HG03280 (cell line): Measurements from ENCODE around the gene LCE3D.
"Not testable (repeated sequence)": the region's sequence is repeated elsewhere in the genome, so short reads cannot be mapped to it uniquely, and the experiment has no call there.

Experiments used
- ATAC-seq: cut with Tn5 transposase; IDR thresholded peaks from one replicate; pipeline ENCODE4 v1.9.1; 2021; ENCODE audit warnings: mild to moderate bottlenecking, moderate library complexity; ENCODE audit not compliant: unreplicated experiment

The LCE3D gene, protein sequence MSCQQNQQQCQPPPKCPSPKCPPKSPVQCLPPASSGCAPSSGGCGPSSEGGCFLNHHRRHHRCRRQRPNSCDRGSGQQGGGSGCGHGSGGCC

DNA sequence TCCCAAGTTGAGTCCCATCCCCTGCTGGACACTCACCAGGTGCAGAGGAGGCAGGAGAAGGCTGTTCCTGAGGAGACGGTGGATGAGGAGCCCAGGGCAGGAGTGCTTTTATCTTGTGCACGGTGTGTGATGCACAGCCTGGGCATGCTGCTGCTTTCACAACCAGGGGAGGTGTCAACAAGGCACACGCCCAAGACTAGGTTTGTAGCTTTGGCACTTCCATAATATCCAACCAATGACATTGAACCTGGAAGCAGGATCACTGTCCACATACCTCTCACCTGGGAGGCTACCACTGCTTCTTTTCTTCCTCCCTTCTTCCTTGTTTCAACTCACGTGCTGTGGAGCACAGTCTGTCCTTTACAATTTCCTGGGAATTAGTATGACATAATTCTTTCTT, at the start of gene LCE3D:
Gene LCE3D, minus strand, starts transcription at position 84 of the 400 bp plus-strand sequence. CDS start 580 bp downstream, outside the sequence.
- no peak for ATAC-seq

- no peak for ATAC-seq
Observed at GRCh38 chr1:152626744-152627143, 46.4 kb upstream of the LCE3D start.

- ATAC-seq, result no peak
Observed at GRCh38 chr1:152623203-152623844, 43.0 kb upstream of the LCE3D start.

- no peak for ATAC-seq
Observed at GRCh38 chr1:152622803-152623202, 42.5 kb upstream of the LCE3D start, which contains the start of gene LCE3A. LCE3A (minus strand) TSS chr1:152623103; CDS start chr1:152623103, 0 bp downstream.

GRCh38 chr1:152621993-152622392, 41.7 kb upstream of the LCE3D start:
- no peak for ATAC-seq

DNA sequence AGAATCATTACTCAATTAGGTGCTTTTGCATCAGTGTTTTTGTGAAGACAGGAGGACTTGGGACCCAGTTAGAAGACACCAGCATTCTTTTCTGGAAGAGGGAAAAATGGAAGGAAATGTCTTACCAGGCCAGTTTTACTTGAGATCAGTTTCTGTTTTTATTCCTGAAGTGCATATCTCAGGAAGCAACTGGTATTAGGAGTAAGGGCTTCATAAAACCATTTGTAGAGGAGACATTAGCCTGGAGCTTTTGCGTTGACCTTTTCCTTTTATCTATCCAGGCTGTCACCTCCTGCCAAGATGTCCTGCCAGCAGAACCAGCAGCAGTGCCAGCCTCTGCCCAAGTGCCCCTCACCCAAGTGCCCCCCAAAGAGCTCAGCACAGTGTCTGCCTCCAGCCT, 33.2 kb upstream of the LCE3D start, which contains the start of gene LCE3B:
Gene LCE3B, plus strand, starts transcription at position 301 of the 400 bp plus-strand sequence. Its CDS starts 0 bp downstream, at position 301.
- no peak for ATAC-seq

- ATAC-seq, result no peak
Observed at GRCh38 chr1:152599934-152600333, 19.6 kb upstream of the LCE3D start, which contains the start of gene LCE3C. LCE3C (plus strand) TSS chr1:152600234; CDS start chr1:152600732, 498 bp downstream.

DNA sequence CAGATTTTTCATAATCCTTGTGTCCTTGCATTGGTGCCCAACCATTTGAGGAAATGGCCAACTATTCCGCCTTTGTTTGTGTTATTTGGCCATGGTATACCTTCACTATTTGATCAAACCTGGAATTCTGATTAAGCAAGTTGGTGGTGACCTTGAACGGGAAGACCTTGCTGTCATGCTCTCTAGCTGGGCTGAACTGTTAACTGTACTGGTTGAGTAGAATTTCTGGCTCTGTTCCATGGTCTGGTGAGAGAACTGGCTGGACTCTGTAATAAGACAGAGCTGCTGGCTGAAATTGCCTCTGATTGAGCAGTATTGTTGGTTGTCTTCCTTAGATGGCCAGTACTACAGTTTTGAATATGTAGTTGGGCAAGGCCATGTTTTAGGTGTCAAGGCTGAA, 16.7 kb upstream of the LCE3D start:
- ATAC-seq, result no peak

- no peak for ATAC-seq
Observed at GRCh38 chr1:152585586-152585985, 5.3 kb upstream of the LCE3D start.

DNA sequence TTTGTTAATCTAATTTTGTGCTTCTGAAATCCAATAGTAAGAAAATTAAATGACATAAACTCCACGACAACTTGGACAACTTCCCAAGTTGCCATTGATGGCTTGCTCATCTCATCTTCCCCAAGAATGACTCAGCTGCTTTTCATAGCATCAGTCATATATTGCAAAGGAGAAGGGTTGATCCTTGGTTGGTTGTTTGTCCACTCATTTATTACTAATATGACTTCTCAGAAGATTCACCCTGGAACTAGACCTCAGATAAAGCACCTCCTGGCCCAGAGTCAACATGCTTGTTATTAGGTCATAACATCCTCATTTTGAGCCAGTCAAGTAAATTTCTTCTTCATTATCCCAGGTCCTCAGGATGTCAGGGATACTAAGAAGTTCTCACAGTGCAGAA, 2.3 kb upstream of the LCE3D start:
- no peak for ATAC-seq

DNA sequence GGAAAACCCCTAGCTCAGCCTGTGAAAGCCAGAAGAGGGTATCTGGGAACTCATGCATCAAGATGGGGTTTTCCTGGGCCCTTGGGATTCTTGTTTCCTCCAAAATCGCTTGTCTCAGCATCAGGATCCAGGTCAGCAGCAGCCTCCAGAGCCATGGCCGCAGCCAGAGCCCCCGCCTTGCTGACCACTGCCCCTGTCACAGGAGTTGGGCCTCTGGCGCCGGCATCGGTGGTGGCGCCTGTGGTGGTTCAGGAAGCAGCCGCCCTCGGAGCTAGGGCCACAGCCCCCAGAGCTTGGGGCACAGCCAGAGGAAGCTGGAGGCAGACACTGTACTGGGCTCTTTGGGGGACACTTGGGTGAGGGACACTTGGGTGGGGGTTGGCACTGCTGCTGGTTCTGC, 790 bp downstream of the LCE3D start:
- ATAC-seq, result not testable (repeated sequence)

DNA sequence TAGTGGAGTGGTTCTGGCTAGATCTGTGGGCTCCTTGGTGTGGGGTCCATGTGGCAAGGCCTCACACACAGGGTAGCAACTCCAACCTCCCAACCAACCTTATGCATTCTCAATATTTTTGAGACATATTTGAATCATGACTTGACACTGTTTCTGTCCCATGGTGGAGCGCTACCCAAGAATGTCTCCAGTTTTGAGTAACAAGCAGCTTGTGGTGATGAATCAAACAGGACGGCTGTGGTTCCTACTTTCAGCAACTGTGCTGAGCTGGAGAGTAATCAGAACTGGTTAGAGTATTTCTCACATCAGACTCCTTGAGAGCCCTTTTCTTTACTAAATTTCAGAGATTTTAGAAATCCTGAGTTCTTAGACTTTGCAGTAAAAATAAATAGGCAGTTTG, 3.1 kb downstream of the LCE3D start:
- no peak for ATAC-seq

DNA sequence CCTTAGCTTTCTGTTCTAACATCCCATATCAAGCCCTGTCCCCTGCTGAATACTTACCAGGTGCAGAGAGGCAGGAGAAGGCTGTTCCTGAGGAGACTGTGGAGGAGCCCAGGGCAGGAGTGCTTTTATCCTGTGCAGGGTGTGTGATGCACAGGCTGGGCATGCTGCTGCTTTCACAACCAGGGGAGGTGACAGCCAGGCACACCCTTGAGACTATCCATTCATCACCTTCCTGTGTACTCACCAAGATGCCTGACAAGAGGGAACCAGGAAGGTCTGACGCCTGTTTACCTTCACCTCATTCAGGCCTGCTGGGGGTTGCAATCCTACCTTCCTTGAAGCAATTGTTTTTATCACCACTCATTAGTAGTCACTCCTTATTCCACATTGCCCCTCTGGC, 13.6 kb downstream of the LCE3D start, which contains the start of gene LCE3E:
Gene LCE3E, minus strand, starts transcription at position 100 of the 400 bp plus-strand sequence. CDS start 572 bp downstream, outside the sequence.
- ATAC-seq, result no peak

DNA sequence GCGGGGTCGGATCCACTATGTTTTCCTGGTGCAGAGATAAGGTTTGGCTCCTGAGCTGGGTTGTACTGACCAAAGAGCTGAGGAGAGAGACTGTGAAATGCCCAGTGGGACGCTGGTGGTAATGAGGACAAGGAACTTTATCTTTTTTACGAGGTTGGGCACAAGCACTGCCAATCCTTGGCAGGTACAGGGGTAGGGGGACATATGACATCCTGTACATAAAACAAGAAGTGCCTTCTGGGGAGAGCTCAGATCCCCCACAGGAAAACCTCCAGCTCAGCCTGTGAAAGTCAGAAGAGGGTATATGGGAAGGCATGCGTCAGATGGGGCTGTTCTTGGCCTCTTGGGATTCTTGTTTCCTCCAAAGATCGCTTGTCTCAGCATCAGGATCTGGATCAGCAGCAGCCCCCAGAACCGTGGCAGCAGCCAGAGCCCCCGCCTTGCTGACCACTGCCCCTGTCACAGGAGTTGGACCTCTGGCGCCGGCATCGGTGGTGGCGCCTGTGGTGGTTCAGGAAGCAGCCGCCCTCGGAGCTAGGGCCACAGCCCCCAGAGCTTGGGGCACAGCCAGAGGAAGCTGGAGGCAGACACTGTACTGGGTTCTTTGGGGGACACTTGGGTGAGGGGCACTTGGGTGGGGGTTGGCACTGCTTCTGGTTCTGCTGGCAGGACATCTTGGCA, 14.6 kb downstream of the LCE3D start:
- no peak for ATAC-seq

GRCh38 chr1:152565115-152565514, 15.2 kb downstream of the LCE3D start:
- no peak for ATAC-seq

- not testable (repeated sequence) for ATAC-seq
Observed at GRCh38 chr1:152548358-152548757, 32.0 kb downstream of the LCE3D start.

DNA sequence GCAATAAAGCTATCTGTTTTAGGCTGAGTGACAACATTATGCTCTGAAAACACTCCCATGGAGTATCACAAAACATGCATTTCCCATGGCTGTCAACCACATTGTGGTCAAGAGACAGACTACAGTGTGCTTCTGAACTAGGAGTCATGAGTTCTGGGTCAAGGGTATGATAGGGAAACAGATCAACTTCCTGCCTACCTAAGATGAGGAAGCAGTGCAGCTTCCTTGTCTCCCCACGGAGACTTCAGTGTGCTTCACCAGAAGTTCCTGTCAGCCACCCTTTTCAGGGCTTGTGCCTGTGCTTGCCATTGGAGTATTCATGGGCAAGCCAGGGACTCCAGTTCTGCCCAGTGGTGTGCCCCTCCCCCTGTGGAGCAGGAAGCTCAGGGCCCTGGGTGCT, 33.6 kb downstream of the LCE3D start:
- ATAC-seq, result no peak

- no peak for ATAC-seq
Observed at GRCh38 chr1:152543820-152544219, 36.5 kb downstream of the LCE3D start.

DNA sequence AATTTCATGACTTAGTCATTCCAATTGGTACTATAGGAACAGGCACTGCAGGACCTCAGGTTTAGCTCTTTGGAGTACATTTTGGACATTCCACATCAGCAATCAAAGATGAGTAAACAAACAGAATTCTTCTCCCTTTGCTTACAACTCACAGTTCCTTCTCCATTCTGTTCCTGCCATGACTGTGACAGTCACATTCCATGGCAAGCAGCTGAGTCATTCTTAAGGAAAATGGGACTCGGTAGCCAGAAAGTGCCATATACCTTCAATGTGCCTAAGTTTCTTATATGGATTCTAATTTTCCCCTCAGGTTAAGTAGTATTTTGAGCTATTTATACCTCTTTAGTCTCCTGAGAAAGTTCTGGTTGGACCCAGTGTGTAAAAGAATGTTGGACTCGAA, 40.4 kb downstream of the LCE3D start:
- no peak for ATAC-seq

GRCh38 chr1:152537496-152537895, 42.8 kb downstream of the LCE3D start:
- no peak for ATAC-seq

GRCh38 chr1:152535774-152536173, 44.5 kb downstream of the LCE3D start:
- ATAC-seq, result no peak
